K562 (cell line): Measurements from ENCODE around the gene MAGI1. TPM values are rescaled to one million over a fixed set of nuclear protein-coding genes. Genes with fewer than 3 reads are reported as not detected.

Experiments used
- CREB1 ChIP-seq, 2 experiments: sonication (generic) in 1 of 2; formaldehyde crosslinking in 1 of 2; IDR thresholded peaks; 2 replicates each; pipeline versions ENCODE4 v1.6.1 to v1.8.0; 2012 to 2022; ENCODE audit warnings: inconsistent platforms in 1 of 2, mild to moderate bottlenecking in 1 of 2, missing genetic modification reagents in 1 of 2, moderate library complexity in 1 of 2
- ESRRB ChIP-seq: fragments of 250-450 bp; sonication (Bioruptor Pico); IDR thresholded peaks from 2 replicates; pipeline ENCODE4 v1.5.0; 2020; ENCODE audit warnings: mild to moderate bottlenecking, moderate library complexity, borderline replicate concordance
- GABPB2 ChIP-seq: fragments of 250-450 bp; sonication (Bioruptor Pico); conservative IDR thresholded peaks from 2 replicates; pipeline ENCODE4 v1.5.1; 2021; ENCODE audit warnings: mild to moderate bottlenecking
- MLLT1 ChIP-seq, 2 experiments: fragments of 450-650 bp; IDR thresholded peaks; 2 replicates each; pipeline ENCODE4 v1.6.1; 2016
- PHF21A ChIP-seq: fragments of 450-650 bp; IDR thresholded peaks from 2 replicates; pipeline ENCODE4 v1.6.1; 2017; ENCODE audit warnings: low read depth, borderline replicate concordance
- PHF8 ChIP-seq: fragments of 200-600 bp; sonication (generic); IDR thresholded peaks from 2 replicates; pipeline ENCODE4 v1.6.1; 2012; ENCODE audit warnings: mixed run types, mild to moderate bottlenecking, inconsistent platforms, low read length, moderate library complexity, borderline replicate concordance
- POLR2AphosphoS5 ChIP-seq: IDR thresholded peaks from 2 replicates; pipeline ENCODE4 v1.6.1; 2011; ENCODE audit warnings: mild to moderate bottlenecking, low read depth, low read length, moderate library complexity; ENCODE audit not compliant: control insufficient read depth, insufficient read depth
- PTTG1 ChIP-seq: fragments of 450-650 bp; IDR thresholded peaks from 2 replicates; pipeline ENCODE4 v1.6.1; 2016; ENCODE audit warnings: low read depth, mild to moderate bottlenecking, missing genetic modification characterization, missing compliant biosample characterization
- SRSF9 ChIP-seq: fragments of 200-400 bp; formaldehyde crosslinking; IDR thresholded peaks from 2 replicates; pipeline ENCODE4 v1.6.1; 2017; ENCODE audit warnings: low read depth, low read length, borderline replicate concordance
- TFAM ChIP-seq: fragments of 250-450 bp; sonication (Bioruptor Pico); conservative IDR thresholded peaks from 2 replicates; pipeline ENCODE4 v1.5.0; 2021; ENCODE audit warnings: mild to moderate bottlenecking, moderate library complexity
- ZFP30 ChIP-seq: fragments of 250-450 bp; sonication (Bioruptor Pico); IDR thresholded peaks from 2 replicates; pipeline ENCODE4 v1.8.0; 2022; ENCODE audit warnings: moderate library complexity, mild to moderate bottlenecking, inconsistent platforms, borderline replicate concordance
- polyA plus RNA-seq, 8 experiments: library from polyadenylated mRNA; depleted of rRNA in 4 of 8; stranded (reverse) in 5 of 8; unstranded in 3 of 8; fragments of >200 nt; fragmentation: Nextera tagmentation in 2 of 8; fragmentation: Illumina TruSeq in 1 of 8; extraction: Ambion mirVana in 2 of 8; extraction: Trizol in 1 of 8; gene quantifications; 2 replicates each; pipeline versions ENCODE4 v1.2.1 to v1.2.3, GENCODE V29; 2011 to 2014; ENCODE audit warnings: inconsistent platforms in 1 of 8, missing spikeins in 1 of 8
- total RNA-seq, 7 experiments: library from RNA; depleted of rRNA in 6 of 7; stranded (reverse); fragments of >200 nt in 6 of 7; fragmentation: Illumina TruSeq in 2 of 7; extraction: Trizol in 2 of 7; gene quantifications; 2 replicates each; pipeline versions ENCODE4 v1.2.1 to v1.2.3, GENCODE V29; 2011 to 2021; ENCODE audit warnings: low replicate concordance in 1 of 7
- TF ChIP-seq, protein P1 (sequence below): fragments of 250-450 bp; sonication (Bioruptor Pico); IDR thresholded peaks from 2 replicates; pipeline ENCODE4 v1.4.0; 2020

The MAGI1 gene
- total and polyA plus RNA-seq, 9 of the 15 experiments (the other 6 are each of a cell fraction or from before 2014, with no cell fraction given) = 7.8 to 59.4 (median 43.2) TPM

DNA sequence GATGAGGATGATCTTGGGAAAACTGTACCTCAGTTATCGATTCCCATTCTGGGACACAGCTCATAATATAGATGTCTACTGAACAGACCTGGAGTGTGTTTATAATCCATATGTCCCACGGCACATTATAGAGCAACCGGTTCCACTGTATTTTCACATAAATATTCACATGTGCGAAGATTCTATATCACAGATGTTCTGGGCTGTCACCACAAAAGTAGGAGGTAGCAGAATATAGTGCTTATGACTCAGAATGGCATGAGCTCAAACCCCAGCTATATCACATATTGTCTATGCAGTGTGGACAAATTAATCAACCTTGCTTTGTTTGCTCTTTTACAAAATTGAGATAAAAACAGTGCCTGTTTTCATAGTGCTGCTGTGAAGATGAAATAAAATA is 710.6 kb downstream of the MAGI1 start (continued):
- TF ChIP-seq PHF8 (no peak), GABPB2 (no peak), CREB1 (IDR thresholded peaks at IDR 0.05) (no peak), CREB1 (CRISPR knock-in tag; IDR thresholded peaks at IDR 0.05) (no peak), ZFP30 (CRISPR knock-in tag) (no peak), PHF21A (no peak), ESRRB (no peak), POLR2AphosphoS5 (no peak), SRSF9 (no peak), MLLT1 (IDR thresholded peaks at IDR 0.05) (no peak), TFAM (CRISPR knock-in tag) (no peak), PTTG1 (no peak)
- TF ChIP-seq, protein P1, sequence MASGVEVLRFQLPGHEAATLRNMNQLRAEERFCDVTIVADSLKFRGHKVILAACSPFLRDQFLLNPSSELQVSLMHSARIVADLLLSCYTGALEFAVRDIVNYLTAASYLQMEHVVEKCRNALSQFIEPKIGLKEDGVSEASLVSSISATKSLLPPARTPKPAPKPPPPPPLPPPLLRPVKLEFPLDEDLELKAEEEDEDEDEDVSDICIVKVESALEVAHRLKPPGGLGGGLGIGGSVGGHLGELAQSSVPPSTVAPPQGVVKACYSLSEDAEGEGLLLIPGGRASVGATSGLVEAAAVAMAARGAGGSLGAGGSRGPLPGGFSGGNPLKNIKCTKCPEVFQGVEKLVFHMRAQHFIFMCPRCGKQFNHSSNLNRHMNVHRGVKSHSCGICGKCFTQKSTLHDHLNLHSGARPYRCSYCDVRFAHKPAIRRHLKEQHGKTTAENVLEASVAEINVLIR = no peak
